HG02973 (cell line): ENCODE measurements around the gene MYL11.

Experiments
- ATAC-seq: cut with Tn5 transposase; IDR thresholded peaks from one replicate; pipeline ENCODE4 v1.9.1; 2021; ENCODE audit warnings: moderate library complexity; ENCODE audit not compliant: unreplicated experiment

Gene MYL11

DNA sequence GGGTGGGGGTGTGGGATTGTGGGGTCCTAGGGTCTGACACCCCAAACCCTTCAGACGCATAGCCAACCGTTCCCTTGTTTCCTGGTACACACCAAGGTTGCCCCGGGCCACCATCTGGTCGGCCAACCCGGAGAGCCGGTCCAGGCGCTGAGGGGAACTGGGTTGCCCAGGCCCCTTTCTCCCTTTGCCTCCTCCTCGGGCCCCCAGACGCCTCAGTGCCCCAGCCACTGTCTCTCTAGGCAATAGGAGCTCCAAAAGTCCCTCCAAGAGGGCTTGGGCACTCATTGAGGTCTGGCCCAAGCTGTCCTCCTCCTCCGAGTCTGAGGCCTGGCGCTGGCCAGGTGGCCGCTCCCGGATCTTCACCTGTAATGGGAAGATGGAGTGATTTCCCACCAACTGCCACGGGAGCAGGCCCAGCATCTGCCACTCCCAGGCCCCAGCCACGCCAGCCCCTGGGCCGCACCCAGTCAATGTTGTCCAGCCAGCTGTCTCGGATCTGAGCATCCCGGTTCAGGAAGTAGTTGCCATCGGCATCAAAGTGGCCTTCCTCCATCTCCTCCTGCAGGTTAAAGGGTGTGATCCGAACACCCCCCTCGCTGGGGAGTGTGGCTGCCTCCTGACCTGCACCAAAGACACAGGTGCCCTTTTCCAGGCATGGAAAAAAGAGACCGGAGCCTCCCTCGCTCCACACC, 21.0 kb upstream of the MYL11 start:
- ATAC-seq: no peak

DNA sequence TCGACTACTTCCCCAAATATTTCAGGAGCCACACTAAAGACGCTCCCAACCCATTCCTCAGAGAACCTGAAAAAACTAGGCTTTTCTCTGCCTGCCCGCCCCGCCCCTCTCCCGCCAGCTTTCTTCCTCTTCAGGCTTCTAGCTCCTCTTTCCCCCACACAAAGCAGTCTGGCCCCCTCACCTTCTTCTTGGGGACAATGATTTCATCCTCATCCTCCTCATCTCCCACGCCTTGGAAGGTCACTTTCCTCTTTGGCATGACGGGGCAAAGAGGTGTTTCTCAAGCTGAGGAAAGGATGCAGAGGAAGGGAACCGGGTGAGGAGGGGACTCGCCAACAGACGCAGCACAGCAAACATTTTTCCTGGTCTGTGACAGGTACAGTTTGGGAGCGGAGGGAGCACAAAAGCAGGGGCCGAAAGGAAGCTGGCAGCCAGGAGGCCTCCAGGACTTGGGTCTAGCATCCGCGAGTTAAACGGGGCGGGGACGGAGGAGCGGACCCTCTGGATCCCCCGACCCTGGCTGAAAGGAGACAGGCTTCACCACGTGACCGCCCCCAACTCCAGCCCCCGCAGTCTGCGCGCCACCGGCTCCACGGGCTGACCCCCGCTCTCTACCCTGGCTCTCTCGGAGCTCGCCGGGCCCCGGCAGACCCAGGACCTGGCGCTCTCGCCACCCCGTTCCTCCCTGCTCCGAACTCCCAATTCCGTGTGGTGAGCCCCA, 20.0 kb upstream of the MYL11 start:
- peak; percentile 7 for ATAC-seq

DNA sequence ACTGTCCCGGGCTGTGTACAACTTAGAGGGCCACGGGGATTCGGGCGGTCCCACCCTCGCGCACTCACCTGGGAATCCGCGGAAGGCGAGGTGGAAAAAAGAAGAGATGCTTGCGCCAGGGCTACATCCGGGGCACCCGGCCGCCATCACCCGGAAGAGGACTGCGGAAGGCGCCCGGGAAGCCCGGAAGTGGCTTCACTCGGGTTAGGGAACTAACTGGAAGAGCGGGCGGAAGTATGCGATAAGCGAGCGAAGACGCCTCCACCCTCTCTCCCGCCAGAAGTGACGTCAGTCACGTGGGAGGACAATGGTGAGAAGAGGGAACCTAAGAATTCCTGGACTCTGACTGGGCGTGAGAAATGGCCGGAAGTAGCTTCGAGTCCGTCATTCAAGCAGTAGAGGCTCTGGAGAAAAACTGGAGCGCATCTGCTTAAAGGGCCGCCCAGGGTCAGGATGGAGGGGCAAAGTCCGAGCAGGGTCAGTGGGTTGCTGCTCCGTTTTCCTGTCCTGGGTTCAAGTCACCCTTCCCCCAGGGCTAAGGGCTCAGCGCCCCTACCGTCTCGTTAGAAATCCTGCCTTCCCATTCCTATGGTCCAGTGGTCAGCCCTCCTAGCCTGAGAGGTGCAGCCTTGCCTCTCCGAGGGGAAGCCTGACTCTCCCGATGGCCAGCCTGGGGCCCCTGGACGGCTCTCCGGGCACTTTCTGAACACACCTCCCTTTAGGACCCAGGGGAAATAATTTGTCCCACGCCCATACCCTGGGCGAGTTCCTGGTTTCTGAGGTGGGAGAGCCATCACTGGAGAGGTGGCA, 19.3 kb upstream of the MYL11 start, which contains the start of gene CD2BP2:
CD2BP2 (minus strand) TSS at position 165 of the 810 bp plus-strand sequence. CDS start 627 bp downstream, outside the sequence.
- ATAC-seq: peak; percentile 46

GRCh38 chr16:30355954-30356308, 18.7 kb upstream of the MYL11 start:
- no peak for ATAC-seq

DNA sequence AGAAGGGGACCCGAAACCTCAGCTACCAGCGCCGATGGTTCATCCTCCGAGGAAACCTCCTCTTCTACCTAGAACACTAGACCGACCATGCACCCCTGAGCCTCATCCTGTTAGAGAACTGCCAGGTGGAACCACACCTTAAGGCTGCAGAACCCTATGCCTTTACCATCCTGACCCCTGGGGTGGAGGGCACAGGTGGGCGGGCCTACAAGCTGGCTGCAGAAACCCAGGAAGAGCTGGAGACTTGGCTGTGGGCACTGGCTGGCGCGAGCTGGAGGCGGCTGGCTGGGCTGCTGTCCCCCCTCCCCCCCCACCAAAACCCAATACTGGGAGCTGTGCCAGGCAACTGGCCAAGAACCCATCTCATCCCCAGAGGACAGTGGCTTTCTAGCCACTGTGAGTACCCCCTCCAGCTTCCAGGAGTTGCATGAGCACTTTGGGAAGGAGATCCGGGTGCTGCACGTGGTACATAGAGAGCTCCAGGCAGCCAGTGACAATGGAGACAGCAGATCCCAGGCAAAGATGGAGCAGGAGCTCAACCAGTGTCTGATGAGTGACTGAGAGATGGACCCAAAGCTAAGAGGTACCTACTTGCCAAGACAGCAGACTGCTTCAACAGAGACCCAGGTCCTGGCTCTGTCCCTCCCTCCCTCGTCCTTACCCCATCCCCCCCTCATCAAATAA, 18.1 kb upstream of the MYL11 start:
- no peak for ATAC-seq

- no peak for ATAC-seq
These were observed 17.4 kb upstream of the MYL11 start for GRCh38 chr16:30357085-30357714.

- ATAC-seq: no peak
These were observed 16.7 kb upstream of the MYL11 start for GRCh38 chr16:30357715-30358576.

GRCh38 chr16:30358577-30358936, 16.0 kb upstream of the MYL11 start:
- ATAC-seq: no peak

GRCh38 chr16:30358990-30359870, 15.4 kb upstream of the MYL11 start:
- ATAC-seq: no peak

- ATAC-seq: no peak
These were observed 14.8 kb upstream of the MYL11 start for GRCh38 chr16:30359871-30360170.

- ATAC-seq: no peak
These were observed 13.4 kb upstream of the MYL11 start for GRCh38 chr16:30361180-30361579.

GRCh38 chr16:30365200-30365599, 9.4 kb upstream of the MYL11 start:
- no peak for ATAC-seq

GRCh38 chr16:30366511-30366910, 8.1 kb upstream of the MYL11 start:
- ATAC-seq: no peak

DNA sequence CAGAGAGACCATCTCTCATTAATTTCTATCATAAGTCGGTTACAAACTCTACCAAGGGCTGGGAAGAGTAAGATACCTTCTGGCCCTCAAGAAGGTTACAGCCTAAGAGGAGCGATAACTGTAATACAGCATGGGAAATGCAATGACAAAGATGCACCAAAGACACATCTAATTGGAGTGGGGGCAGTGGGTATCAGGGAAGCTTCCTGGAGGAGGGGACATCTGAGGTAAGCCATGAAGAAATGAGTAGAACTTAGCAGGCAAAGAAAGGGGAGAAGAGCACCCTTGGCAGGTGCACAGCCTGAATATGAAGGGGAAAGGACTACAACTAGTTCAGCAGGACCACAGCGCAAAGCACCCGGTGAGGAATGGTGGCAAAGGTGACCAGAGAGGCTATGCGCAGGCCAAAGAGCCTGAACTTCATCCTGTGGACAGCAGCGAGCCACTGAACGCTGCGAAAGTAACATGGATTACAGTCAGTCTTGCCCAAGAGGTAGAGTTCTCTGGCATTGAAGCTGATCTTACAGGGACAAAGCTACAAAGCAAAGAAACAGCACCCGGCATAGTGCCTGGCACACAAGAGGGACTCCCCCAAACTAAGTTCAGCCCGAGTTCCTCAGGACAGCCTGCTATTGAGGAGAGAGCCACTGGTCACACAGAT, 7.1 kb upstream of the MYL11 start:
- no peak for ATAC-seq

DNA sequence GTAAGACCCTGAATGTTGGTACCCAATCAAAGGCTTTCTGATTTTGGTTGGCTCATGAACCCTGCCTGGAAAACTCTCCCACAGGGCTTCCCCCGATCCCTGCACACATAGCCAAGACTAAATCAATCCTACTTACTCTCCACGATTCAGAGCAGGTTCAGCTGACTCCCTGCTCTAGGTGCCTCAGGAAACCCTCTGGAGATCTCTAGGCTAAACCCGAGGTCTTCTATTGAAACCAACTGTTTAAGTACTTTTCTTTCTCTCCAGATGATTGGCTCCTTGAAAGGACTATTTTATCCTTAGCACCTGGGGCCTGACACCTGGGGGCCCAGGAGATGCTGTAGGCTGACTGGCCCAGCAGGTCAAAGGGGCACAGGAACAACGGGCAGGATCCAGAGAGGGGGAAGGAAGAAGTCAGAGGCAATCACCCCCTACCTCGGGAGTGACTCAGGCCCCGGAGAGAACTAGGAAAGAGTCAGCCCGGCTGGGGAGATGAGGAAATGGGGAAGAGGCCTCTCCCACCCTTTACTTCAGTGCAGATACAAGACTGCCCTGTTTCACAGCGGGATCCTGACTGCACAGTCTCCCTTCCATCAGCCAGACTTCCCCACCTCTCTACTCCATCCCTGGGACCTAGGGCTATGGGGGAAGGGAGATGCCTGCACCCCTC, 6.3 kb upstream of the MYL11 start:
- no peak for ATAC-seq

- ATAC-seq: no peak
These were observed 5.9 kb upstream of the MYL11 start for GRCh38 chr16:30368792-30369090.

- no peak for ATAC-seq
These were observed 5.3 kb upstream of the MYL11 start for GRCh38 chr16:30369091-30369937.
